Measurements from ENCODE around the gene ZNF320.
A peak's percentile ranks its signal among the peaks of the same experiment; 100 is the strongest.
"Not testable (repeated sequence)": the region's sequence is repeated elsewhere in the genome, so short reads cannot be mapped to it uniquely, and the experiment has no call there.

ZNF320 gene

GRCh38 chr19:52897138-52897935 is at the start of gene ZNF320:
ZNF320 (minus strand) TSS chr19:52897635; CDS start chr19:52890255, 7,380 bp downstream.
- peak; percentile 95 for DNase-seq

GRCh38 chr19:52946322-52947310 is 49.2 kb upstream of the ZNF320 start:
- no peak for DNase-seq

GRCh38 chr19:52945652-52946321 is 48.4 kb upstream of the ZNF320 start:
- DNase-seq = no peak

DNA sequence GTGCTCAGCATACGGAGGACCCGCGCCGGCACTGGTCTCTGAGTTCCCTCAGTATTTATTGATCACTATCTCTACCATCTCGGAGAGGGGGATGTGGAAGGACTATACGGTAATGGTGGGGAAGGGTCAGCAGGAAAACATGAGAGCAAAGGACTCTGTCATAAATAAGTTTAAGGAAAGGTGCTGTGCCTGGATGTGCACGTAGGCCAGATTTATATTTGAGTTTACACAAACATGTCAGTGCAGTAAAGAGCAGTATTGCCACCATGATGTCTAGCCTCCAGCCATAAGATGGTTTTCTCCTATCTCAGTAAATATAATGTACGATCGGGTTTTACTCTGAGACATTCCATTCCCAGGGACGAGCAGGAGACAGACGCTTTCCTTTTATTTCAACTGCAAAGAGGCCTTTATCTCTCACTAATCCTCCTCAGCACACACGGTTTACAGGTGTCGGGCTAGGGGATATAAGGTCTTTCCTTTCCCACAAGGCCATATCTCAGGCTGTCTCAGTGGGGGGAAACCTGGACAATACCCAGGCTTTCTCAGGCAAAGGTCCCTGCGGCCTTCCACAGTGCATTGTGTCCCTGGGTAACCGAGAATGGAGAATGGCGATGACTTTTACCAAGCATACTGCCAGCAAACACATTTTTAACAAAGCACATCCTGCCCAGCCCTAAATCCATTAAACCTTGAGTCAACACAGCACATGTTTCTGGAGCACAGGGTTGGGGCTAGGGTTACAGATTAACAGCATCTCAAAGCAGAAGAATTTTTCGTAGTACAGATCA is 47.5 kb upstream of the ZNF320 start:
- not testable (repeated sequence) for DNase-seq

DNA sequence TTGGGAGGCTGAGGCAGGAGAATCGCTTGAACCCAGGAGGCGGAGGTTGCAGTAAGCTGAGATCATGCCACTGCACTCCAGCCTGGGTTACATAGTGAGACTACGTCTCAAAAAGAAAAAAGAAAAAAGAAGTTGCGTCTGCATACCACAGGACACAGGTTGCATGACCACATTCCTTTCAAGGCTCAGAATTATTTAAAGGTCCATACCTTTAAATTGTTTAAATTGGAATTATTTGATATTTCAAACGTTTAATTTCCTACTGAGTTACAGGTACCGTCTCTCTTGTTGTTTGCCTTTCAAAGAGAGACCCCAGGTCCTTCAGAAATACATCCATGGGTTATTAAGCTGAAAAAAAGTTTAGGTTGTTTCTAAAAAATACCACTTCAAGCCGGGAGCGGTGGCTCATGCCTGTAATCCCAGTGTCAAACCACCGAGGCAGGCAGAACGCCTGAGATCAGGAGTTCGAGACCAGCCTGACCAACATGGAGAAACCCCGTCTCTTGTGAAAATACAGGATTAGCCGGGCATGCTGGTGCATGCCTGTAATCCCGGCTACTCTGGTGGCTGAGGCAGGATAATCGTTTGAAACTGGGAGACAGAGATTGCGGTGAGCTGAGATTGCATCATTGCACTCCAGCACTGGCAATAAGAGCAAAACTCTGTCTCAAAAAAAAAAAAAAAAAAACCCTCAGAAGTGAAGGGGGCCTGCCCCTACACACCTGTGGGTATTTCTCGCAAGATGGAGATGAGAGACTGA is 46.6 kb upstream of the ZNF320 start:
- DNase-seq = no peak

GRCh38 chr19:52943134-52943883 is 45.9 kb upstream of the ZNF320 start:
- DNase-seq = no peak

GRCh38 chr19:52942386-52943133 is 45.1 kb upstream of the ZNF320 start:
- peak; percentile 98 for DNase-seq

- DNase-seq = peak; percentile 31
These were observed 44.5 kb upstream of the ZNF320 start for GRCh38 chr19:52941941-52942385.

- DNase-seq = not testable (repeated sequence)
These were observed 44.1 kb upstream of the ZNF320 start for GRCh38 chr19:52941523-52941922.

DNA sequence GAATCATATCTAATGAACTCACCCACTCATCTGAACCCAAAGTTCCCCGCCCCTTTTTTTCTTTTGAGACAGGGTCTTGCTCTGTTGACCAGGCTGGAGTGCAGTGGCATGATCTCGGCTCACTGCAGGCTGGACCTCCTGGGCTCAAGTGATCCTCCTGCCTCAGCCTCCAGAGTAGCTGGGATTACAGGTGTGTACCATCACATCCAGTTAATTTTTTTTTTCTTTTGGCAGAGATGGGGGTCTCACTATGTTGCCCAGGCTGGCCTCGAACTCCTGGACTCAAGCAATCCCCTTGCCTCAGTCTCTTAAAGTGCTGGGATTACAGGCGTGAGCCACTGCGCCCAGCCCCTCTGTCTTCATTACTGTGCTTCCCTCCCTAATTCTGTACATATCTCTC is 43.5 kb upstream of the ZNF320 start:
- not testable (repeated sequence) for DNase-seq

GRCh38 chr19:52938761-52939160 is 41.3 kb upstream of the ZNF320 start:
- no peak for DNase-seq

GRCh38 chr19:52936954-52937325 is 39.5 kb upstream of the ZNF320 start:
- DNase-seq = no peak

GRCh38 chr19:52936151-52936953 is 38.9 kb upstream of the ZNF320 start:
- DNase-seq = no peak

GRCh38 chr19:52935434-52935833 is 38.0 kb upstream of the ZNF320 start:
- no peak for DNase-seq

DNA sequence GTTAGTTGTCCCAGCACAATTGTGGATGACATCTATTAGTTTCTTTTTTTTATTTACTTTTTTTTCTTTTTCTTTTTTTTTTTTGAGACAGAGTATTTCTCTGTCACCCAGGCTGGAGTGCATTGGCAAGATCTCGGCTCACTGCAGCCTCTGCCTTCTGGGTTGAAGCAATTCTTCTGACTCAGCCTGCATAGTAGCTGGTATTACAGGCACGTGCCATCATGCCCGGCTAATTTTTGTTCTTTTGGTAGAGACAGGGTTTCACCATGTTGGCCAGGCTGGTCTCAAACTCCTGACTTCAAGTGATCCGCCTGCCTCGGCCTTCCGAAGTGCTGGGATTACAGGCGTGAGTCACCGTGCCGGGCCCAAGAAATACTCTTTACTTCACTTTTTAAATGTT is 27.2 kb upstream of the ZNF320 start:
- not testable (repeated sequence) for DNase-seq

- DNase-seq = no peak
These were observed 26.6 kb upstream of the ZNF320 start for GRCh38 chr19:52923778-52924593.

GRCh38 chr19:52922841-52923777 is 25.7 kb upstream of the ZNF320 start, which contains the start of gene ZNF888:
ZNF888 (minus strand) TSS chr19:52923428; CDS start chr19:52917873, 5,555 bp downstream.
- DNase-seq = peak; percentile 86
